ENCODE data around the gene IQCH.

DNA sequence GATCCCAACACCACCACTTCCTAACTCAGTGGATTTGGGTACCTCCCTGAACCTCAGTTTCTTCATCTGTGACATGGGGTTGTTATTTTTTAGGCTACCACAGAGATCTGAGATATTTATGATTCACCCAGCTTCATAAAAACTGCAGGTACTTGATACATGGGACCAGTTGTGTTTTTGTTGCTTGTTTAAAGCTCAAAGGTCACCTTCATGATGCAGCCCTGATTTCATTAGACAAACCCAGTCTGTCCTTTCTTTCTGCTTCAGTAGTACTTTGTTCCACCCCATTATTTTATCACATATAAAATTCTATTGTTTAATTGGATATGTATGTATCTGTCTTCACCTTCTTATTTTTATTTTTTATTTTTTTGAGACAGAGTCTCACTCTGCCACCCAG is 208.9 kb downstream of the IQCH start:
- TF ChIP-seq POLR2AphosphoS5 (IDR thresholded peaks at IDR 0.05; ENCODE audit: low read depth, low read length): no peak
- TF ChIP-seq POLR2A (IDR thresholded peaks at IDR 0.05; ENCODE audit: low read depth, low read length): no peak
